Neutrophil (primary cell): ENCODE measurements around the gene INPP5A.

Source experiments
- H3K27ac ChIP-seq: fragments of 200-600 bp; sonication (generic); 2 replicates; pipeline ENCODE4 v1.5.1; 2016; ENCODE audit warnings: mild to moderate bottlenecking, moderate library complexity
- H3K27me3 ChIP-seq: fragments of 200-600 bp; sonication (generic); 2 replicates; pipeline ENCODE4 v1.6.0; 2016; ENCODE audit warnings: mild to moderate bottlenecking
- H3K36me3 ChIP-seq: fragments of 200-600 bp; sonication (generic); 2 replicates; pipeline ENCODE4 v1.5.1; 2017
- H3K4me1 ChIP-seq, 2 experiments: fragments of 200-600 bp in 1 of 2; sonication (generic) in 1 of 2; 1 replicate in 1 of 2; 2 replicates in 1 of 2; pipeline versions ENCODE4 v1.5.1 to v1.6.1; 2013 to 2016; ENCODE audit warnings: low read depth in 1 of 2, low read length in 1 of 2, mild to moderate bottlenecking in 1 of 2, moderate library complexity in 1 of 2; ENCODE audit not compliant: control insufficient read depth in 1 of 2, insufficient read depth in 1 of 2
- H3K4me3 ChIP-seq, 2 experiments: fragments of 200-600 bp in 1 of 2; sonication (generic) in 1 of 2; 1 replicate in 1 of 2; 2 replicates in 1 of 2; pipeline ENCODE4 v1.5.1; 2013 to 2016; ENCODE audit warnings: low read depth in 1 of 2, low read length in 1 of 2, mild to moderate bottlenecking in 1 of 2, moderate library complexity in 1 of 2
- H3K9me3 ChIP-seq: fragments of 200-600 bp; sonication (generic); 2 replicates; pipeline ENCODE4 v1.5.1; 2016
- TF ChIP-seq, protein P1 (sequence below): fragments of 200-600 bp; sonication (generic); IDR thresholded peaks from 2 replicates; pipeline ENCODE4 v1.5.1; 2016; ENCODE audit warnings: antibody characterized with exemption

The INPP5A gene

GRCh38 chr10:132708936-132709335 is 171.3 kb downstream of the INPP5A start:
- Histone ChIP-seq H3K27me3 (no peaks in the 10 kb centered on the region), H3K4me1 (no peaks in the 10 kb centered on the region), H3K36me3 (peaks cover 76% of the 10 kb centered on the region), H3K27ac (no peak overlapping the region), H3K9me3 (no peaks in the 10 kb centered on the region), H3K4me3 (no peak overlapping the region)
- TF ChIP-seq, protein P1, sequence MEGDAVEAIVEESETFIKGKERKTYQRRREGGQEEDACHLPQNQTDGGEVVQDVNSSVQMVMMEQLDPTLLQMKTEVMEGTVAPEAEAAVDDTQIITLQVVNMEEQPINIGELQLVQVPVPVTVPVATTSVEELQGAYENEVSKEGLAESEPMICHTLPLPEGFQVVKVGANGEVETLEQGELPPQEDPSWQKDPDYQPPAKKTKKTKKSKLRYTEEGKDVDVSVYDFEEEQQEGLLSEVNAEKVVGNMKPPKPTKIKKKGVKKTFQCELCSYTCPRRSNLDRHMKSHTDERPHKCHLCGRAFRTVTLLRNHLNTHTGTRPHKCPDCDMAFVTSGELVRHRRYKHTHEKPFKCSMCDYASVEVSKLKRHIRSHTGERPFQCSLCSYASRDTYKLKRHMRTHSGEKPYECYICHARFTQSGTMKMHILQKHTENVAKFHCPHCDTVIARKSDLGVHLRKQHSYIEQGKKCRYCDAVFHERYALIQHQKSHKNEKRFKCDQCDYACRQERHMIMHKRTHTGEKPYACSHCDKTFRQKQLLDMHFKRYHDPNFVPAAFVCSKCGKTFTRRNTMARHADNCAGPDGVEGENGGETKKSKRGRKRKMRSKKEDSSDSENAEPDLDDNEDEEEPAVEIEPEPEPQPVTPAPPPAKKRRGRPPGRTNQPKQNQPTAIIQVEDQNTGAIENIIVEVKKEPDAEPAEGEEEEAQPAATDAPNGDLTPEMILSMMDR, result no peak

GRCh38 chr10:132709471-132709951 is 171.9 kb downstream of the INPP5A start:
- H3K4me3 ChIP-seq, result no peak overlapping the region
- H3K9me3 ChIP-seq, result no peaks in the 10 kb centered on the region
- no peaks in the 10 kb centered on the region for H3K4me1 ChIP-seq
- peaks cover 81% of the 10 kb centered on the region for H3K36me3 ChIP-seq
- H3K27ac ChIP-seq, result no peak overlapping the region
- H3K27me3 ChIP-seq, result no peaks in the 10 kb centered on the region
- TF ChIP-seq, protein P1, result no peak

DNA sequence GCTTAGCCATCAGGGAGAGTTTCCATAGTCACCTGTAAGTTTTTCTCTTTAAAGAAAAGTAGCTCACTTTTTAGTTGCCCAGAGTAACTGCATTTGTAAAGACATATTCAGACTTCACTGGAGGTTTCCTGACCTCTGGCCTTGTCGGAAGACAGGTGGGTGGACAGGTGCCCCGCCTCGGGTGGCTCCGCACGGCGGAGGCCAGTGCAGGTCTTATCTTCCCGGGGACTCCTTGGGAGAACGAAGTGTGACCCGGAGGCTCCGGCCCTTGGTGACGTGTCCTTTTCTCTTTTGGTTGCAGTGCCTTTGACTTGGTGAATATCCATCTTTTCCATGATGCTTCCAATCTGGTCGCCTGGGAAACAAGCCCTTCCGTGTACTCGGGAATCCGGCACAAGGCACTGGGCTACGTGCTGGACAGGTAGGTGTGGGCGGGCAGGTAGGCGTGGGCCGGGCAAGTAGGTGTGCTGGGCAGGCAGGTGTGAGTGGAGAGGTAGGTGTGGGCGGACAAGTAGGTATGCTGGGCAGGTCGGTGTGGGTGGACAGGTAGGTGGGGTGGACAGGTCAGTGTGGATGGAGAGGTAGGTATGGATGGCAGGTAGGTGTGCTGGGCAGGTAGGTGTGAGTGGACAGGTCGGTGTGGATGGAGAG is 172.6 kb downstream of the INPP5A start:
- H3K27me3 ChIP-seq, result no peaks in the 10 kb centered on the region
- H3K27ac ChIP-seq, result no peak overlapping the region
- H3K36me3 ChIP-seq, result peaks cover 86% of the 10 kb centered on the region
- no peak overlapping the region for H3K4me3 ChIP-seq
- H3K9me3 ChIP-seq, result no peaks in the 10 kb centered on the region
- no peaks in the 10 kb centered on the region for H3K4me1 ChIP-seq
- TF ChIP-seq, protein P1, result no peak

DNA sequence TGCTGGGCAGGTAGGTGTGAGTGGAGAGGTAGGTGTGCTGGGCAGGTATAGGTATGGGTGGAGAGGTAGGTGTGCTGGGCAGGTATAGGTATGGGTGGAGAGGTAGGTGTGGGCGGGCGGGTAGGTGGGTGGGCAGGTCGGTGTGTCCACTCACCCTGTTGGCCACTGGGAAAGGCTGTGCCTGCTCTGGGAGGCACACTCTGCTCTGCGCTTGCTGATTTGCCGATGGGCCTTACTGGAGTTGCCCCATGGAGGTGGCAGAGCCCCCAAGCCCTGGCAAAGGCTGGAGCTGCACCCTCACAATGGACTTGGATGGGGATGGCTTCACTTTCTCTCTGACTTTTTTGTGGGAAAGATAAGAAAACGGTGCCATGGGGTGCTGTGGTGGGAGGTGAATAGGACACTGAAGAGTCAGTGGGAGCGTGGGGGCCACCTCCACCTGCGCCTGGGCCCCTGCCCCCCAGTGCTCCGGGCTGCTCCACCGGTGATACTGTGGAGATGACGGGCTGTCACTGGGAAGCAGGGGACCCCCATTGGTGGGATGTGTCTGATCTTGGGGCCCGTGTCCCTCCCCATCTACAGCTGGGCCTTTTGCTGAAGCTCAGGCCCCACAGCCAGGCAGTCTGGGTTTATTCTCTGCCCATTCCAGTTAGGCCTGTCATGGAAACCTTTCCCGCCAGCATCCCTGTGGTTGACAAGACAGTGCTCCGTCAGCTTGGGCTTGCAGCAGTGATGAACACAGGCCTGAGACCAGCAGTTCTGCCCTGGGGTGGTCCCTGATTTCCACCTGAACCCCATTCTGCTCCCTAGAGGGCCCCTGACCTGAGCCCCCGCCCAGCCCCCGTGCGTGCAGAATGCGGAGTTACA is 173.4 kb downstream of the INPP5A start:
- peaks cover 89% of the 10 kb centered on the region for H3K36me3 ChIP-seq
- no peak overlapping the region for H3K4me3 ChIP-seq
- no peak overlapping the region for H3K27ac ChIP-seq
- H3K4me1 ChIP-seq, result no peaks in the 10 kb centered on the region
- no peaks in the 10 kb centered on the region for H3K9me3 ChIP-seq
- H3K27me3 ChIP-seq, result no peaks in the 10 kb centered on the region
- TF ChIP-seq, protein P1, result no peak

- no peak overlapping the region for H3K27ac ChIP-seq
- H3K27me3 ChIP-seq, result no peaks in the 10 kb centered on the region
- no peak overlapping the region for H3K4me3 ChIP-seq
- peaks cover 95% of the 10 kb centered on the region for H3K36me3 ChIP-seq
- H3K4me1 ChIP-seq, result peaks cover 2 to 4% of the 10 kb centered on the region in 2 experiments
- TF ChIP-seq, protein P1, result no peak
- no peaks in the 10 kb centered on the region for H3K9me3 ChIP-seq
Observed at GRCh38 chr10:132711613-132712121, 174.1 kb downstream of the INPP5A start.
